ENCODE results near the gene RNF149.

The RNF149 gene

GRCh38 chr2:101311696-101312017 lies 3.2 kb upstream of the RNF149 start:
- Histone ChIP-seq H3K9ac (ENCODE audit: low read length) (no peak overlapping the region), H4K20me1 (ENCODE audit: insufficient read depth, low read length) (no peaks in the 10 kb centered on the region), H3K9me3 (ENCODE audit: low read length) (no peaks in the 10 kb centered on the region), H3F3A (ENCODE audit: insufficient read depth, low read length) (no peaks in the 10 kb centered on the region), H3K27me3 (ENCODE audit: insufficient read depth, low read length) (no peaks in the 10 kb centered on the region; the same call in 1 of the 2 replicates), H3K4me2 (ENCODE audit: low read length) (0 out of 2 replicates have a peak overlapping the region, but pooled peaks have one; percentile 19), H3K27ac (ENCODE audit: low read depth, low read length, poor library complexity, severe bottlenecking) (no peak overlapping the region), H3K4me3 (ENCODE audit: low read depth, low read length, poor library complexity, severe bottlenecking) (no peak overlapping the region), H3K79me2 (ENCODE audit: insufficient read depth, low read length) (no peaks in the 10 kb centered on the region), H3K36me3 (ENCODE audit: insufficient read depth, low read length) (no peaks in the 10 kb centered on the region), H3K9me2 (ENCODE audit: low read depth, low read length) (no peaks in the 10 kb centered on the region), H2AFZ (ENCODE audit: low read length) (no peak overlapping the region), H3K4me1 (ENCODE audit: insufficient read depth, low read length, severe bottlenecking) (peaks cover 37% of the 10 kb centered on the region)
- TF ChIP-seq CTCF (IDR thresholded peaks at IDR 0.05; ENCODE audit: low read length) (no peak), EZH2 (IDR thresholded peaks at IDR 0.05; ENCODE audit: borderline replicate concordance, low read length) (no peak)

GRCh38 chr2:101310834-101311695 lies 2.6 kb upstream of the RNF149 start:
- H3K4me1 ChIP-seq (ENCODE audit: insufficient read depth, low read length, severe bottlenecking): peaks cover 43% of the 10 kb centered on the region
- H3K4me2 ChIP-seq (ENCODE audit: low read length): 0 out of 2 replicates have a peak overlapping the region, but pooled peaks have one; percentile 19
- H3K27ac ChIP-seq (ENCODE audit: low read depth, low read length, poor library complexity, severe bottlenecking): no peak overlapping the region
- H3K27me3 ChIP-seq (ENCODE audit: insufficient read depth, low read length): no peaks in the 10 kb centered on the region; the same call in 1 of the 2 replicates
- H3K9ac ChIP-seq (ENCODE audit: low read length): no peak overlapping the region
- H3K36me3 ChIP-seq (ENCODE audit: insufficient read depth, low read length): no peaks in the 10 kb centered on the region
- H3F3A ChIP-seq (ENCODE audit: insufficient read depth, low read length): no peaks in the 10 kb centered on the region
- no peaks in the 10 kb centered on the region for H3K9me2 ChIP-seq (ENCODE audit: low read depth, low read length)
- H3K9me3 ChIP-seq (ENCODE audit: low read length): no peaks in the 10 kb centered on the region
- no peaks in the 10 kb centered on the region for H3K79me2 ChIP-seq (ENCODE audit: insufficient read depth, low read length)
- H2AFZ ChIP-seq (ENCODE audit: low read length): no peak overlapping the region
- no peak overlapping the region for H3K4me3 ChIP-seq (ENCODE audit: low read depth, low read length, poor library complexity, severe bottlenecking)
- H4K20me1 ChIP-seq (ENCODE audit: insufficient read depth, low read length): no peaks in the 10 kb centered on the region
- TF ChIP-seq EZH2 (IDR thresholded peaks at IDR 0.05; ENCODE audit: borderline replicate concordance, low read length): no peak
- no peak for TF ChIP-seq CTCF (IDR thresholded peaks at IDR 0.05; ENCODE audit: low read length)

- Histone ChIP-seq H3F3A (ENCODE audit: insufficient read depth, low read length) (no peaks in the 10 kb centered on the region), H3K9me3 (ENCODE audit: low read length) (no peaks in the 10 kb centered on the region), H3K4me3 (ENCODE audit: low read depth, low read length, poor library complexity, severe bottlenecking) (no peak overlapping the region), H4K20me1 (ENCODE audit: insufficient read depth, low read length) (no peaks in the 10 kb centered on the region), H3K27ac (ENCODE audit: low read depth, low read length, poor library complexity, severe bottlenecking) (no peak overlapping the region), H3K9ac (ENCODE audit: low read length) (no peak overlapping the region), H3K4me2 (ENCODE audit: low read length) (no peak overlapping the region), H3K79me2 (ENCODE audit: insufficient read depth, low read length) (no peaks in the 10 kb centered on the region), H3K36me3 (ENCODE audit: insufficient read depth, low read length) (no peaks in the 10 kb centered on the region), H2AFZ (ENCODE audit: low read length) (no peak overlapping the region), H3K4me1 (ENCODE audit: insufficient read depth, low read length, severe bottlenecking) (peaks cover 51% of the 10 kb centered on the region), H3K27me3 (ENCODE audit: insufficient read depth, low read length) (no peaks in the 10 kb centered on the region; the same call in 1 of the 2 replicates), H3K9me2 (ENCODE audit: low read depth, low read length) (no peaks in the 10 kb centered on the region)
- TF ChIP-seq CTCF (IDR thresholded peaks at IDR 0.05; ENCODE audit: low read length) (no peak), EZH2 (IDR thresholded peaks at IDR 0.05; ENCODE audit: borderline replicate concordance, low read length) (no peak)
Observed at GRCh38 chr2:101310090-101310833, 1.8 kb upstream of the RNF149 start.
